Fibroblast of villous mesenchyme (primary cell): ENCODE measurements around the gene GPC1. TPM values are rescaled to one million over a fixed set of nuclear protein-coding genes. Genes with fewer than 3 reads are reported as not detected.

Experiments used
- DNase-seq: peaks from one replicate; pipeline ENCODE4 v3.0.0-alpha.2; 2010; ENCODE audit warnings: low read depth
- H3K4me3 ChIP-seq: 2 replicates; pipeline ENCODE4 v1.5.1; 2011; ENCODE audit warnings: low read depth, mild to moderate bottlenecking, low read length
- CTCF ChIP-seq: IDR thresholded peaks from 2 replicates; pipeline ENCODE4 v1.5.1; 2012; ENCODE audit warnings: low read depth, mild to moderate bottlenecking, low read length; ENCODE audit not compliant: insufficient read depth
- total RNA-seq: library from RNA; depleted of rRNA; stranded (reverse); fragments of >200 nt; gene quantifications from 2 replicates; pipeline ENCODE4 v1.2.3, GENCODE V29; 2012

GPC1 gene
- total RNA-seq, 1 donor: 88.9 TPM

- no peak for DNase-seq
- TF ChIP-seq CTCF: no peak
- no peak overlapping the region for H3K4me3 ChIP-seq
These were observed 13.2 kb downstream of the GPC1 start for GRCh38 chr2:240448387-240449274.

DNA sequence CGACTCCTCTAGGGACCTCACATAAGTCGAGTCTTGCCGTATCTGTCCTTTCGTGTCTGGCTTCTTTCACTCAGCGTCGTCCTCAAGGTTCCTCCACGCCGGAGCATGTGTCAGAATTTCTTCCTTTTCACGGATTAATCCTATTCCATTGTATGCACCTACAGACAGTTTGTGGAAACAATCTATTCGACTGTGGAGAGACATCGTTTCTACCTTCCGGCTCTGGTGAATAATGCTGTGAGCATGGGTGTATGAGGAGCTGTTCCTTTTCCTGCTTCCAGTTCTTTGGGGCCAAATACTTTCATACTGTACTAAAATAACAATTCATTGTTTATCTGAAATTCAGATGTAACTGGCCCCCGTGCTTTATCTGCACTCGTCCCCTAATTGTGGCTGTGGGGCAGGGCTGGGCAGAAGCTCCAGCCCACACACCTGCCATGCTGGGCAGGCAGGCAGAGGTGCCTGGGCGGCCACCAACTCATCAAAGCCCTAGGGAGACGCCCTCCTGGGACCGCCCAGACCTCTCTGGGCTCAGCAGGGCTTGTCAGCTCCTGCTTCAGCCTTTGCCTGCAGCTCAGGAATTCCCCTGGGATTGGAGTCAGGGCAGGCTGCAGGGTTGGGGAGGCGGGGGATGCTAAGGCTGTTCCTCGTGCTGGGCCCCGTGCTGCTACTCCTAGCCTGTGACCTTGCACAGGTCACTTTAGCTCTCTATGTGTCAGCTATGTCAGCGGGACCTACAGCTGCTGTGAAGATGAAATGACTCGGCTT, 14.5 kb downstream of the GPC1 start:
- H3K4me3 ChIP-seq: no peak overlapping the region
- DNase-seq: peak; percentile 29
- no peak for TF ChIP-seq CTCF

DNA sequence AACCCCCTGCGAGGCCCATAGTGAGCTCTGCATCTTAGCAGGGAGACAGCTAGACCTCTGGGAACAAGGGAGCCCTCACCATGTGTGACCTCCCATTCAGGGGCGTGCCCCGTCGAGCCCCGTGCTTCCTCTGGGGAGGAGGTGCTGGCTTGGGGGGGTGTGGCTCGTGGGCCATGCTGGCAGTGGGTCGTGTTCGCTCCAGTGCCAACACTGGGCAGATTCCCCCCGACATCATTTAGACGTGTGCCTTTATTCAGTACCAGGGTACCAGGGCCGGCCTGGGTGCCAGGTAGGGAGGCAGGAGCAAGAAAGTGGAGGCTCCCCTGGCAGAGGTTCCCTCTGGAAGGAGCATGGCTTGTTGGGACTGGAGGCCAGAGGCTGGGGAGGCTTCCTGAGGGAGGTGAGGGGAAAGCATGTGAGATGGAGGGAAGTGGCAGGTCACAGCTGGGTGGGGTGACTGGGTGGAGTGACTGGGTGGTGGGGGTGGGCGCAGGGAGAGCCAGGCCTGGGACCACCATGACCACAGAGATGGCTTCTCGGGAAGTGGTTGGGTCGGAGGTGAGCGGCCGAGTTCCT, 15.2 kb downstream of the GPC1 start:
- H3K4me3 ChIP-seq: no peak overlapping the region
- no peak for DNase-seq
- TF ChIP-seq CTCF: no peak

DNA sequence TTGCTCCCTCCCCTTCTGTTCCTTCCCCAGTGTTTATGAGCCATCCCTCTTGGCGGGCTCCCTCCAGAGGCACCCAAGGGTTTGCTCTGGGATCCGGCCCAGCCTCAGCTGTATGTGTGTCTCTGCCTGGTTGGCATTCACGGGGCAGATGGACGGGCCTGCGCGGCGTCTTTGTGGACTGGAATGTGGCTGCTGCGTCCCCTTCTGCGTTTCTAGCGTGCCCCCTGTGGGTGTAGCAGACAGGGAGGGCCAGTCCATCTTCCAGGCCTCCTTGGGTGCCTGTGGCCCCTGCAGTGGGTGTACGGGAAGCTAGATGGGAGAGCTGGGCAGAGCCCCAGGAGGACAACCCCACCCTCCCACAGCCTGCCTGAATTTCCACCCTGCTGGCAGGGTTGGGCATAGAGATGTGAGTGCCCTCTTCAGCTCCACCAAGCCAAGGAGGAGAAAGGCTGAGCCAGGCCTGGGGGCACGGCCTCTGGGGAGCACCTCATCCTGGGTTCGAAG, 15.7 kb downstream of the GPC1 start:
- DNase-seq: no peak
- no peak overlapping the region for H3K4me3 ChIP-seq
- TF ChIP-seq CTCF: no peak

DNA sequence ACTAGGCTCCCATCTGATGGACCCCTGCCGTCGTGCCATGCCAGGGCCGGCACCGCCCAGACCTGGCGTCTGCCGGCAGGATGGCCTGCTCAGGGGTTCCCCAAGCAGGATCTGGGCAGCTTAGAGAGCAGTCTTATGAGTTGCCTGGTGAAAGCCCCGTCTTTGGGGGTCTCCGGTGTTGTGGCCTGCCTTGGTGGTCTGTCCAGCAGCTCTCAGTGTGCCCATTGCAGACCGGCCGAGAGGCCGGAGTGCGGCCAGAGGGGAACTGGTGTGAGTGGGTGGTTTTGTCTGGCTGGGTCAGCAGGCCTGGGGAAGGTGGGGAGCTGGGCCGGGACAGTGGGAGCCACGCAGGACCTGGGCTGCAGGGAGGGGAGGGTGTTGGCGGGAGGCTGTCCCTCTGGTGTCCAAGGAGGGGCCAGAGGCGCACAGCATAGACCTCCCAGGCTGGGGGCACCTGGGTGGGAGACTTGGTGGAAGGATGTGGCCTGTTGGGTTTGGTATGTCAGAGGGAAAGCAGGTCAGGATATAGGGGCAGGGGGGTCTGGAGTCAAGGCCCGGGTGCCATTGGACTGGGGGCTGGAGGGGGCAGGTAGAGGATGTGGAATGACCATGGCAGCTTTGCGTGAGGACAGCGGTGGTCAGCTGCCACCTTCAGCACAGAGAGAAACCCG, 16.5 kb downstream of the GPC1 start:
- no peak for TF ChIP-seq CTCF
- no peak for DNase-seq
- peak overlapping the region; percentile 64 for H3K4me3 ChIP-seq

GRCh38 chr2:240452462-240453256, 17.2 kb downstream of the GPC1 start:
- H3K4me3 ChIP-seq: peak overlapping the region; percentile 64
- no peak for TF ChIP-seq CTCF
- peak; percentile 65 for DNase-seq
